ENCODE results near the gene ALDH1A2. TPM values are rescaled to one million over a fixed set of nuclear protein-coding genes. Genes with fewer than 3 reads are reported as not detected.

The ALDH1A2 gene
- total RNA-seq, 1 donor from 2014 or later: 6.1 TPM

Other genes starting within 250 kb of the ALDH1A2 start
- under 0.01 TPM for gene AQP9, start 72.7 kb upstream of the ALDH1A2 start, total RNA-seq

All from occipital lobe (tissue), 1 donor.